Measurements from ENCODE around the gene TELO2.
"Not testable (repeated sequence)": the region's sequence is repeated elsewhere in the genome, so short reads cannot be mapped to it uniquely, and the experiment has no call there.

Gene TELO2

GRCh38 chr16:1475552-1476114 is 17.5 kb upstream of the TELO2 start:
- no peak for DNase-seq

GRCh38 chr16:1477033-1477432 is 16.1 kb upstream of the TELO2 start:
- DNase-seq: no peak

GRCh38 chr16:1478937-1479336 is 14.2 kb upstream of the TELO2 start:
- DNase-seq: not testable (repeated sequence)

- DNase-seq: no peak
These were observed 11.0 kb upstream of the TELO2 start for GRCh38 chr16:1481906-1482835.

GRCh38 chr16:1485847-1486496 is 7.2 kb upstream of the TELO2 start:
- no peak for DNase-seq

GRCh38 chr16:1486551-1487390 is 6.4 kb upstream of the TELO2 start:
- no peak for DNase-seq

- DNase-seq: no peak
These were observed 5.6 kb upstream of the TELO2 start for GRCh38 chr16:1487395-1488053.

GRCh38 chr16:1488054-1488601 is 5.0 kb upstream of the TELO2 start:
- DNase-seq: no peak

GRCh38 chr16:1488619-1489018 is 4.5 kb upstream of the TELO2 start, which contains the start of gene PTX4:
PTX4 (minus strand) TSS chr16:1488944; CDS start chr16:1488909, 35 bp downstream.
- no peak for DNase-seq

GRCh38 chr16:1489077-1489476 is 4.1 kb upstream of the TELO2 start:
- DNase-seq: no peak

- no peak for DNase-seq
These were observed 1.8 kb upstream of the TELO2 start for GRCh38 chr16:1491327-1491726.

- no peak for DNase-seq
These were observed 858 bp upstream of the TELO2 start for GRCh38 chr16:1492082-1492922.

GRCh38 chr16:1493746-1494094 is 560 bp downstream of the TELO2 start:
- DNase-seq: no peak

- DNase-seq: no peak
These were observed 1.0 kb downstream of the TELO2 start for GRCh38 chr16:1494129-1494640.

GRCh38 chr16:1494711-1495110 is 1.6 kb downstream of the TELO2 start:
- no peak for DNase-seq

- DNase-seq: no peak
These were observed 2.2 kb downstream of the TELO2 start for GRCh38 chr16:1495211-1495888.

GRCh38 chr16:1495889-1496262 is 2.7 kb downstream of the TELO2 start:
- no peak for DNase-seq

GRCh38 chr16:1496464-1496863 is 3.3 kb downstream of the TELO2 start:
- DNase-seq: no peak

- no peak for DNase-seq
These were observed 3.9 kb downstream of the TELO2 start for GRCh38 chr16:1497014-1497598.
